ENCODE data around the gene OPALIN.

GRCh38 chr10:96333101-96333500 lies 25.7 kb downstream of the OPALIN start:
- TF ChIP-seq CTCF (IDR thresholded peaks at IDR 0.05): no peak
- no peak for TF ChIP-seq POLR2A (IDR thresholded peaks at IDR 0.05)

Measured in prostate gland (tissue), 2 donors.